Liver (tissue), 9 donors: ENCODE results near the gene RAD51. TPM values are rescaled to one million over a fixed set of nuclear protein-coding genes. Genes with fewer than 3 reads are reported as not detected.

Experiments used
- DNase-seq: peaks from one replicate; pipeline ENCODE4 v3.0.0-alpha.2; 2017; ENCODE audit warnings: low spot score
- H3K27ac ChIP-seq, 2 donors: one replicate each; pipeline ENCODE4 v1.7.0; 2013; ENCODE audit warnings: inconsistent platforms in 2 of 2, low read length in 2 of 2, control low read depth in 1 of 2, low read depth in 1 of 2, mild to moderate bottlenecking in 1 of 2
- H3K27me3 ChIP-seq, 4 donors: one replicate each; pipeline versions ENCODE4 v1.6.1 to v1.7.0; 2013; ENCODE audit warnings: low read length in 3 of 4, inconsistent platforms in 1 of 4, mild to moderate bottlenecking in 1 of 4, moderate library complexity in 1 of 4; ENCODE audit not compliant: control insufficient read depth in 4 of 4, insufficient read depth in 4 of 4
- H3K36me3 ChIP-seq, 4 donors: one replicate each; pipeline versions ENCODE4 v1.6.1 to v1.7.0; 2013; ENCODE audit warnings: low read length in 3 of 4, mild to moderate bottlenecking in 3 of 4, low read depth in 1 of 4, moderate library complexity in 1 of 4; ENCODE audit not compliant: control insufficient read depth in 4 of 4, insufficient read depth in 3 of 4
- H3K4me1 ChIP-seq, 4 donors: one replicate each; pipeline versions ENCODE4 v1.6.1 to v1.7.0; 2013; ENCODE audit warnings: low read length in 3 of 4, mild to moderate bottlenecking in 3 of 4, moderate library complexity in 1 of 4; ENCODE audit not compliant: control insufficient read depth in 4 of 4, insufficient read depth in 4 of 4
- H3K4me3 ChIP-seq, 3 donors: one replicate each; pipeline versions ENCODE4 v1.6.1 to v1.7.0; 2013; ENCODE audit warnings: low read length in 3 of 3, control low read depth in 1 of 3, low read depth in 1 of 3, mild to moderate bottlenecking in 1 of 3
- H3K9ac ChIP-seq, 2 donors: one replicate each; pipeline ENCODE4 v1.7.0; 2013; ENCODE audit warnings: low read length in 2 of 2, mild to moderate bottlenecking in 2 of 2, moderate library complexity in 2 of 2, control low read depth in 1 of 2, low read depth in 1 of 2
- H3K9me3 ChIP-seq, 4 donors: one replicate each; pipeline versions ENCODE4 v1.6.1 to v1.7.0; 2013; ENCODE audit warnings: low read length in 3 of 4; ENCODE audit not compliant: control insufficient read depth in 4 of 4
- ATF3 ChIP-seq: IDR thresholded peaks from 2 replicates; pipeline ENCODE4 v1.6.1; 2016; ENCODE audit warnings: antibody characterized with exemption
- CTCF ChIP-seq: fragments of 150-350 bp; IDR thresholded peaks from 2 replicates; pipeline ENCODE4 v1.5.1; 2017; ENCODE audit warnings: improper control_type of control experiment, low read depth, low read length; ENCODE audit not compliant: missing input control
- EGR1 ChIP-seq, 2 donors: IDR thresholded peaks; 2 replicates each; pipeline ENCODE4 v1.6.1; 2016 to 2018; ENCODE audit warnings: antibody characterized with exemption in 2 of 2, low read depth in 2 of 2
- FOXA1 ChIP-seq: IDR thresholded peaks from 2 replicates; pipeline ENCODE4 v1.6.1; 2016; ENCODE audit warnings: antibody characterized with exemption
- FOXA2 ChIP-seq: IDR thresholded peaks from 2 replicates; pipeline ENCODE4 v1.6.1; 2016; ENCODE audit warnings: antibody characterized with exemption
- GABPA ChIP-seq, 2 donors: IDR thresholded peaks in 1 of 2; conservative IDR thresholded peaks in 1 of 2; 2 replicates each; pipeline ENCODE4 v1.6.1; 2016; ENCODE audit warnings: antibody characterized with exemption in 2 of 2, mild to moderate bottlenecking in 1 of 2, moderate library complexity in 1 of 2
- HNF4A ChIP-seq, 2 donors: conservative IDR thresholded peaks; 2 replicates each; pipeline ENCODE4 v1.6.1; 2016; ENCODE audit warnings: antibody characterized with exemption in 2 of 2, mild to moderate bottlenecking in 2 of 2
- HNF4G ChIP-seq: IDR thresholded peaks from 2 replicates; pipeline ENCODE4 v1.6.1; 2016; ENCODE audit warnings: antibody characterized with exemption
- JUND ChIP-seq, 2 donors: IDR thresholded peaks; 2 replicates each; pipeline ENCODE4 v1.6.1; 2016; ENCODE audit warnings: antibody characterized with exemption in 2 of 2
- MAX ChIP-seq: IDR thresholded peaks from 2 replicates; pipeline ENCODE4 v1.6.1; 2016; ENCODE audit warnings: antibody characterized with exemption
- NR2F2 ChIP-seq: IDR thresholded peaks from 2 replicates; pipeline ENCODE4 v1.6.1; 2016; ENCODE audit warnings: antibody characterized with exemption
- RAD21 ChIP-seq, 2 donors: IDR thresholded peaks; 2 replicates each; pipeline ENCODE4 v1.6.1; 2016; ENCODE audit warnings: antibody characterized with exemption in 2 of 2, mild to moderate bottlenecking in 2 of 2
- REST ChIP-seq: IDR thresholded peaks from 2 replicates; pipeline ENCODE4 v1.6.1; 2016; ENCODE audit warnings: antibody characterized with exemption, mild to moderate bottlenecking
- RXRA ChIP-seq, 2 donors: IDR thresholded peaks; 2 replicates each; pipeline ENCODE4 v1.6.1; 2017 to 2018; ENCODE audit warnings: antibody characterized with exemption in 2 of 2, mild to moderate bottlenecking in 1 of 2
- SP1 ChIP-seq: IDR thresholded peaks from 2 replicates; pipeline ENCODE4 v1.6.1; 2018; ENCODE audit warnings: antibody characterized with exemption, mild to moderate bottlenecking
- TAF1 ChIP-seq: conservative IDR thresholded peaks from 2 replicates; pipeline ENCODE4 v1.6.1; 2016; ENCODE audit warnings: antibody characterized with exemption, mild to moderate bottlenecking
- YY1 ChIP-seq: IDR thresholded peaks from 2 replicates; pipeline ENCODE4 v1.6.1; 2016; ENCODE audit warnings: antibody characterized with exemption, mild to moderate bottlenecking
- ZBTB33 ChIP-seq: IDR thresholded peaks from 2 replicates; pipeline ENCODE4 v1.6.1; 2016; ENCODE audit warnings: antibody characterized with exemption
- WGBS: extraction: QIAGEN DNeasy Blood & Tissue Kit; methylation state at CpG from one replicate; pipeline ENCODE4 v1.1.7; 2013; 5-methylcytosine and 5-hydroxymethylcytosine counted together
- polyA plus RNA-seq, 2 donors: library from polyadenylated mRNA; stranded (reverse) in 1 of 2; unstranded in 1 of 2; fragments of 200-250 nt in 1 of 2; fragments of >200 nt in 1 of 2; fragmentation: Nextera tagmentation in 1 of 2; extraction: Ambion mirVana in 1 of 2; gene quantifications; one replicate each; pipeline versions ENCODE4 v1.2.1 to v1.2.3, GENCODE V29; 2013 to 2015
- total RNA-seq, 2 donors: library from RNA; depleted of rRNA; stranded (reverse); fragments of >200 nt; gene quantifications; one replicate each; pipeline ENCODE4 v1.2.3, GENCODE V29; 2014
- donor health status: healthy.
- donor health status: healthy.
- donor health status: healthy.
- donor health status: healthy.
- donor health status: healthy.

Gene RAD51
- total and polyA plus RNA-seq, 4 donors = 0.25 to 11.3 (median 0.69) TPM

- Histone ChIP-seq H3K4me1 (no peaks in the 10 kb centered on the region), H3K36me3 (no peaks in the 10 kb centered on the region), H3K9ac (no peak overlapping the region), H3K9me3 (no peaks in the 10 kb centered on the region), H3K4me3 (no peak overlapping the region), H3K27me3 (no peaks in the 10 kb centered on the region), H3K27ac (no peak overlapping the region)
- DNase-seq = no peak
- TF ChIP-seq ATF3 (no peak), GABPA (IDR thresholded peaks at IDR 0.05 in 1 of 2, conservative IDR thresholded peaks at IDR 0.05 in 1 of 2) (no peak), REST (no peak), HNF4G (no peak), EGR1 (IDR thresholded peaks at IDR 0.05; ENCODE audit: low read depth in 2 of 2) (no peak), SP1 (no peak), YY1 (no peak), FOXA2 (no peak), MAX (no peak), JUND (IDR thresholded peaks at IDR 0.05) (no peak), RXRA (IDR thresholded peaks at IDR 0.05) (no peak), FOXA1 (no peak), CTCF (no peak), NR2F2 (no peak), RAD21 (IDR thresholded peaks at IDR 0.05) (no peak), HNF4A (conservative IDR thresholded peaks at IDR 0.05) (no peak), ZBTB33 (no peak), TAF1 (no peak)
- WGBS = 95% methylated on average over 2 of the region's 2 CpGs
Observed at GRCh38 chr15:40722934-40723333, 28.0 kb downstream of the RAD51 start.

- Histone ChIP-seq H3K9ac (no peak overlapping the region), H3K4me3 (no peak overlapping the region), H3K27me3 (no peaks in the 10 kb centered on the region), H3K4me1 (no peaks in the 10 kb centered on the region), H3K9me3 (no peaks in the 10 kb centered on the region), H3K27ac (no peak overlapping the region), H3K36me3 (no peaks in the 10 kb centered on the region)
- WGBS = 86% methylated on average over 2 of the region's 2 CpGs
- no peak for DNase-seq
- TF ChIP-seq MAX (no peak), EGR1 (IDR thresholded peaks at IDR 0.05; ENCODE audit: low read depth in 2 of 2) (no peak), ATF3 (no peak), NR2F2 (no peak), HNF4G (no peak), ZBTB33 (no peak), HNF4A (conservative IDR thresholded peaks at IDR 0.05) (no peak), JUND (IDR thresholded peaks at IDR 0.05) (no peak), RAD21 (IDR thresholded peaks at IDR 0.05) (no peak), SP1 (no peak), YY1 (no peak), REST (no peak)
Observed at GRCh38 chr15:40723919-40724318, 28.9 kb downstream of the RAD51 start.
